Vagina (tissue), 2 donors: ENCODE measurements around the gene PPP2R2C.

ENCODE experiments used
- POLR2A ChIP-seq, 2 donors: fragments of 450-650 bp; IDR thresholded peaks; one replicate each; pipeline ENCODE4 v1.6.1; 2017; ENCODE audit warnings: antibody characterized with exemption in 2 of 2, mild to moderate bottlenecking in 2 of 2, moderate library complexity in 2 of 2
- POLR2AphosphoS5 ChIP-seq, 2 donors: sonication (generic); formaldehyde crosslinking; IDR thresholded peaks; one replicate each; pipeline ENCODE4 v1.9.0; 2017; ENCODE audit warnings: antibody characterized with exemption in 2 of 2, mild to moderate bottlenecking in 2 of 2, low read depth in 1 of 2; ENCODE audit not compliant: insufficient read depth in 1 of 2
- TF ChIP-seq, protein P1 (sequence below), 3 experiments: fragments of 450-650 bp in 2 of 3; fragments of 200-600 bp in 1 of 3; sonication (generic) in 1 of 3; IDR thresholded peaks; one replicate each; pipeline ENCODE4 v1.5.1; 2017 to 2019; ENCODE audit warnings: antibody characterized with exemption in 3 of 3, mild to moderate bottlenecking in 2 of 3, moderate library complexity in 2 of 3

DNA sequence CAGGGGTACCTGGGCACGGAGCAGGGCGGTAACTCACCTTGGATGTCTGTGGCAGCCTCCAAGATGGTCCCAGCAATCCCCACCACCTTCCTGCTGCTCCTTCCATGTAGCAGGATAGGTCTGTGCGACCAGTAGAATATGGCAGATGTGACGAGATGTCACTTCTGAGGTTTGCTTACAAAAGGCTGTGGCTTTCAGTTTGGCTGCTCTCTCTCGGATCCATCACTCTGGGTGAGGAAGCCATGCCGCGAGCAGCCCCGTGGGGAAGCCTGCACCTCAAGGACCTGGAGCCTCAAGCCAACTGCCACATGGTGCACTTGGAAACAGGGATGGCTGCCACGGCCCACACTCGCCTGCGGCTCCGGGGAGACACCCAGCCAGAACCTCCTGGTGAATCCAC is 165.2 kb downstream of the PPP2R2C start:
- TF ChIP-seq, protein P1, sequence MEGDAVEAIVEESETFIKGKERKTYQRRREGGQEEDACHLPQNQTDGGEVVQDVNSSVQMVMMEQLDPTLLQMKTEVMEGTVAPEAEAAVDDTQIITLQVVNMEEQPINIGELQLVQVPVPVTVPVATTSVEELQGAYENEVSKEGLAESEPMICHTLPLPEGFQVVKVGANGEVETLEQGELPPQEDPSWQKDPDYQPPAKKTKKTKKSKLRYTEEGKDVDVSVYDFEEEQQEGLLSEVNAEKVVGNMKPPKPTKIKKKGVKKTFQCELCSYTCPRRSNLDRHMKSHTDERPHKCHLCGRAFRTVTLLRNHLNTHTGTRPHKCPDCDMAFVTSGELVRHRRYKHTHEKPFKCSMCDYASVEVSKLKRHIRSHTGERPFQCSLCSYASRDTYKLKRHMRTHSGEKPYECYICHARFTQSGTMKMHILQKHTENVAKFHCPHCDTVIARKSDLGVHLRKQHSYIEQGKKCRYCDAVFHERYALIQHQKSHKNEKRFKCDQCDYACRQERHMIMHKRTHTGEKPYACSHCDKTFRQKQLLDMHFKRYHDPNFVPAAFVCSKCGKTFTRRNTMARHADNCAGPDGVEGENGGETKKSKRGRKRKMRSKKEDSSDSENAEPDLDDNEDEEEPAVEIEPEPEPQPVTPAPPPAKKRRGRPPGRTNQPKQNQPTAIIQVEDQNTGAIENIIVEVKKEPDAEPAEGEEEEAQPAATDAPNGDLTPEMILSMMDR (IDR thresholded peaks at IDR 0.05): no peak
- TF ChIP-seq POLR2A (IDR thresholded peaks at IDR 0.05) (no peak), POLR2AphosphoS5 (IDR thresholded peaks at IDR 0.05; ENCODE audit: insufficient read depth in 1 of 2, low read depth in 1 of 2) (no peak)
